DND-41 (cell line): ENCODE results near the gene PLRG1.

Experiments
- ATAC-seq: fragments of 200-7000 bp; cut with Tn5 transposase; 3 replicates; pipeline ENCODE4 v1.9.1; 2021; ENCODE audit warnings: low read depth; ENCODE audit not compliant: insufficient read depth
- DNase-seq: peaks from one replicate; pipeline ENCODE4 v3.0.0-alpha.2; 2020
- H2AFZ ChIP-seq: 2 replicates; pipeline ENCODE4 v1.6.0; 2012; ENCODE audit warnings: low read depth, low read length
- H3K27ac ChIP-seq: 2 replicates; pipeline ENCODE4 v1.5.1; 2012; ENCODE audit warnings: low read length, inconsistent platforms
- H3K27me3 ChIP-seq: fragments of 200-600 bp; sonication (generic); 2 replicates; pipeline ENCODE4 v1.6.0; 2012; ENCODE audit warnings: low read length, mild to moderate bottlenecking, inconsistent platforms; ENCODE audit not compliant: insufficient read depth, poor library complexity
- H3K36me3 ChIP-seq: 2 replicates; pipeline ENCODE4 v1.5.1; 2012; ENCODE audit warnings: low read length, inconsistent platforms; ENCODE audit not compliant: insufficient read depth
- H3K4me1 ChIP-seq: 2 replicates; pipeline ENCODE4 v1.5.1; 2012; ENCODE audit warnings: mild to moderate bottlenecking, low read length; ENCODE audit not compliant: insufficient read depth
- H3K4me2 ChIP-seq: 2 replicates; pipeline ENCODE4 v1.6.0; 2012; ENCODE audit warnings: mild to moderate bottlenecking, moderate library complexity, low read length, inconsistent platforms; ENCODE audit not compliant: insufficient read depth
- H3K4me3 ChIP-seq, 2 experiments: fragments of 200-600 bp in 1 of 2; shearing (Covaris generic) in 1 of 2; 2 replicates each; pipeline ENCODE4 v1.5.1; 2012 to 2016; ENCODE audit warnings: inconsistent platforms in 2 of 2, low read length in 2 of 2, mild to moderate bottlenecking in 2 of 2, low read depth in 1 of 2, moderate library complexity in 1 of 2
- H3K79me2 ChIP-seq: 2 replicates; pipeline ENCODE4 v1.6.0; 2012; ENCODE audit warnings: low read length, inconsistent platforms; ENCODE audit not compliant: insufficient read depth
- H3K9ac ChIP-seq: 2 replicates; pipeline ENCODE4 v1.6.0; 2012; ENCODE audit warnings: low read depth, mild to moderate bottlenecking, inconsistent platforms, low read length, moderate library complexity
- H3K9me3 ChIP-seq: 2 replicates; pipeline ENCODE4 v1.5.1; 2012; ENCODE audit warnings: low read length, moderate library complexity, mild to moderate bottlenecking, inconsistent platforms; ENCODE audit not compliant: insufficient read depth, severe bottlenecking
- H4K20me1 ChIP-seq: 2 replicates; pipeline ENCODE4 v1.6.0; 2012; ENCODE audit warnings: low read length; ENCODE audit not compliant: insufficient read depth
- EZH2 ChIP-seq: IDR thresholded peaks from 3 replicates; pipeline ENCODE4 v1.6.1; 2012; ENCODE audit warnings: borderline replicate concordance, low read depth, mild to moderate bottlenecking, moderate library complexity, low read length, inconsistent platforms; ENCODE audit not compliant: severe bottlenecking
- TF ChIP-seq, protein P1 (sequence below): IDR thresholded peaks from 2 replicates; pipeline ENCODE4 v1.5.1; 2012; ENCODE audit warnings: borderline replicate concordance, low read length, moderate library complexity, mild to moderate bottlenecking; ENCODE audit not compliant: poor library complexity, severe bottlenecking; ENCODE audit errors: extremely low read depth

PLRG1 gene

DNA sequence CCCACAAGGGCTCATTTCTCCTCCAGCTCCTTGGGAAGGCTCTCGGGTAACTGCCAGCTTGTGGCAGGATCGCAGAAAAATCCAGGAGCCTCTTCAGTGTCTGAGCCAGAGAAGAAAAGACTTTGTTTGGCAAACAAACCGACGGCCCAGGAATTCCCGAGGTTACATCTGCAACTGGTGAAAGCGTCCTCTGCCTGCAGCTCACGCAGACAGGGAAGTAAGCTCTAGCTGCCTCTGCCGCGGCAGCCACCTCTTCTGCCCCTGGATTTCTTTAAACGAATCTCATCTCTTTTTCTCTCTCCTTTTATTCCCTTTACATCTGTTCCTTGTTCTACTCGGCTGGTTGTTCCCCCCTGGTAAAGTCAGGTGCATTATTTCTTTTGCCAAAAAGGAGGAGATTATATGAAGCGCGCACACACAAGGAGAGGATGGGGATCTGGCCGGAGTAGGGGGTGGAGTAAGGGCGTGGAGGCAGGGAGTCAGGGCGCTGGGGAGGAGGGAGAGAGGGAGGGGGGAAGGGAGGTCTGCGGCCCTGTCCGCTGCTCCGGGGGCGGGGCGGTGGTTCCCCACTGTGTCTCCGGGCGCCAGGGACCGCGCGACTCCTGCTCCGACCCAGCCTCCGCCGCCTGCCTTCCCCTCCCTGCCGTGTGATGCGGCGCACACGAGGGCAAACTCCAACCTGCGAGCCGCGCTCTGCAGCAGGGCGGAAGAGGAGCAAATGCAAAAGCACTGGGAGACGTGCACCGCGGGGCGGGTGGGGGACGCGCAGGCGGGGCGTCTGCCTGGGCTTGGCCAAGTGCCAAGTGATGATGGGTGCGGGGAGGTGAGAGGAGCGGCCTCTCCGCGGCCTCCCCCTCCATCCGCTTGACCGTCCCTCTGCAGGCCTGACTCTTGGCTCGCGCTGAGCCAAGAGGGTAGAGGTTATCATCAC, 58.6 kb downstream of the PLRG1 start, which contains the start of gene DCHS2:
TSS of gene DCHS2 (minus strand) at position 459 of the 931 bp plus-strand sequence. CDS start at position 15, 444 bp downstream.
- Histone ChIP-seq H4K20me1 (no peaks in the 10 kb centered on the region), H3K4me1 (no peaks in the 10 kb centered on the region), H3K4me3 (no peak within 1 kb of the TSS), H3K36me3 (no peaks in the 10 kb centered on the region), H2AFZ (no peak within 1 kb of the TSS), H3K4me2 (no peak within 1 kb of the TSS), H3K27me3 (no peaks in the 10 kb centered on the region), H3K79me2 (no peaks in the 10 kb centered on the region), H3K9me3 (no peaks in the 10 kb centered on the region), H3K9ac (no peak within 1 kb of the TSS), H3K27ac (no peak within 1 kb of the TSS)
- ATAC-seq (no peak), DNase-seq (no peak)
- TF ChIP-seq, protein P1, sequence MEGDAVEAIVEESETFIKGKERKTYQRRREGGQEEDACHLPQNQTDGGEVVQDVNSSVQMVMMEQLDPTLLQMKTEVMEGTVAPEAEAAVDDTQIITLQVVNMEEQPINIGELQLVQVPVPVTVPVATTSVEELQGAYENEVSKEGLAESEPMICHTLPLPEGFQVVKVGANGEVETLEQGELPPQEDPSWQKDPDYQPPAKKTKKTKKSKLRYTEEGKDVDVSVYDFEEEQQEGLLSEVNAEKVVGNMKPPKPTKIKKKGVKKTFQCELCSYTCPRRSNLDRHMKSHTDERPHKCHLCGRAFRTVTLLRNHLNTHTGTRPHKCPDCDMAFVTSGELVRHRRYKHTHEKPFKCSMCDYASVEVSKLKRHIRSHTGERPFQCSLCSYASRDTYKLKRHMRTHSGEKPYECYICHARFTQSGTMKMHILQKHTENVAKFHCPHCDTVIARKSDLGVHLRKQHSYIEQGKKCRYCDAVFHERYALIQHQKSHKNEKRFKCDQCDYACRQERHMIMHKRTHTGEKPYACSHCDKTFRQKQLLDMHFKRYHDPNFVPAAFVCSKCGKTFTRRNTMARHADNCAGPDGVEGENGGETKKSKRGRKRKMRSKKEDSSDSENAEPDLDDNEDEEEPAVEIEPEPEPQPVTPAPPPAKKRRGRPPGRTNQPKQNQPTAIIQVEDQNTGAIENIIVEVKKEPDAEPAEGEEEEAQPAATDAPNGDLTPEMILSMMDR, result no peak
- TF ChIP-seq EZH2, result no peak

DNA sequence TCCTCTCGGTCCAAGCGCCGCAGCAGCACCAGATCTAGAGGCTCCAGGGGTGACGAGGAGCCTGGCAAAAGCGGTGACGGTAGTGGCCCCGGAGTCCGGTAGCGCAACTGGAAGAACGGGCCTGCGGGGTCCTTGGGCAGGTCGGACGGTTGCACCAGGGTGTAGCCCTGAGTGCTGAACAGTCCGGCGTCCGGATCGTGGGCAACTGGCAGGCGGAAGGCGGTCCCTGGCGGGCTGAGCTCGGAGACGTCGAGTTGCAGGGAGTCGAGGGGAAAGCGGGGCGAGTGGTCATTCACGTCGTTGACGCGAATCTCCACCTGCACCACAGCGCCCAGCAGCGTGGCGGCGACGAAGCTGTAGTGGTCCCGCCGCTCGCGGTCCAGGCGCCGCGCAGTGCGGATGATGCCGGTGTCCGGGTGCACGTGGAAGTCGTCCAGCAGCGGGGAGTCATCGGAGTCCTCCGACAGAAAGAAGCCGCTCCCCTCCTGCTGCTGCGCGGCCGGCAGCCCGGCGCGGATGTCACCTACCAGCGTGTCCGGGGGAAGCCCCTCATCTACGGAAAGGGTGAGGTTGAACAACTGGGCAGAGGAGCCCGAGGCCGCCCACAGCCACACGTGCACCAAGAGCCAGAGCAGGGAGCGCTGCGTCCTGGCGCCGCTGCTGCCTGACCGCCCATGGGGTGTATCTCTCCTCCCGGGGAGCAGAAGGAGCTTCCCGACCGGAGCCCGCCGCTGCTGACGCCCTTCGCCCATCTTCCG, 59.4 kb downstream of the PLRG1 start:
- no peak overlapping the region for H3K4me3 ChIP-seq
- H3K27ac ChIP-seq, result no peak overlapping the region

DNA sequence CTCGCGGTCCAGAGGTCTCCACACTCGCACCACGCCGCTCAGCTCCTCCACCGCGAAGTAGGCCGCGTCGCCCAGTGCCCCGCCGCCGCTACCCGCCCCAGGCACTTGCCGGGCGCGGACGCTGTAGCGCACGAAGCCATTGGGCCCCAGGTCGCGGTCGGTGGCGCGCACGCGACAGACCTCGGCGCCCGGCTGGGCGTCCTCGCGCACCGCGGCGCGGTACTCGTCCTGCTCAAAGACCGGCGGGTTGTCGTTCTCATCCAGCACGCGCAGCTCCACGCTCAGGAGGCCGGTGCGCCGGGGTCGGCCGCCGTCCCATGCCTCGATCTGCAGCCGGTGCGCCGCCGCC, 60.0 kb downstream of the PLRG1 start:
- Histone ChIP-seq H3K27me3 (no peaks in the 10 kb centered on the region), H3K27ac (no peak overlapping the region), H3K4me3 (no peak overlapping the region), H3K4me2 (no peak overlapping the region), H4K20me1 (no peaks in the 10 kb centered on the region), H2AFZ (no peak overlapping the region), H3K36me3 (no peaks in the 10 kb centered on the region), H3K9ac (no peak overlapping the region), H3K4me1 (no peaks in the 10 kb centered on the region), H3K9me3 (no peaks in the 10 kb centered on the region), H3K79me2 (no peaks in the 10 kb centered on the region)
- TF ChIP-seq, protein P1, result no peak
- TF ChIP-seq EZH2, result no peak
- no peak for ATAC-seq
- no peak for DNase-seq

More for the DNA sequence above, 59.4 kb downstream of the PLRG1 start:
- TF ChIP-seq, protein P1, result no peak
- no peak for TF ChIP-seq EZH2
- H3K4me1 ChIP-seq, result no peaks in the 10 kb centered on the region
- no peaks in the 10 kb centered on the region for H3K27me3 ChIP-seq
- H3K4me2 ChIP-seq, result no peak overlapping the region
- ATAC-seq (no peak), DNase-seq (no peak)
- H2AFZ ChIP-seq, result no peak overlapping the region
- no peak overlapping the region for H3K9ac ChIP-seq
- no peaks in the 10 kb centered on the region for H3K36me3 ChIP-seq
- H3K9me3 ChIP-seq, result no peaks in the 10 kb centered on the region
- H3K79me2 ChIP-seq, result no peaks in the 10 kb centered on the region
- H4K20me1 ChIP-seq, result no peaks in the 10 kb centered on the region
